ENCODE data around the gene RAB31.

DNA sequence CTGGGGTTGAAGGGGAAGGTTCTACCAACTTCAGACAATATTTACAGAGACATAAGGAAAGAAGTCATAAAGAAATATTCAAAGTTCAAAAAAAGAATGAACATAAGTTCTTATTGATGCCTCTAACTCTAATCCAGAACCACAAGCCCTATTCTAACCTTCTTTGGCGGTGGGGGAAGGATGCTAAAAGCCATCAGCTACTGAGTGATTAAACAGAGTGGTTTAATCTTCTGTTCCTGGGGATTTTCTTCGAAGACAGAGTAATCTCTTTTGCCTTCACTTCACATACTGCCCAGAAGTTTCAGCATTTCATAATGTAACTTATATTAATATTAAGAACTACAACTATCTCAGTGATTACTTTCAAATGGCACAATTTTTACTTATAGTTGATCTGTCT, 126.5 kb downstream of the RAB31 start:
- TF ChIP-seq, protein P1, sequence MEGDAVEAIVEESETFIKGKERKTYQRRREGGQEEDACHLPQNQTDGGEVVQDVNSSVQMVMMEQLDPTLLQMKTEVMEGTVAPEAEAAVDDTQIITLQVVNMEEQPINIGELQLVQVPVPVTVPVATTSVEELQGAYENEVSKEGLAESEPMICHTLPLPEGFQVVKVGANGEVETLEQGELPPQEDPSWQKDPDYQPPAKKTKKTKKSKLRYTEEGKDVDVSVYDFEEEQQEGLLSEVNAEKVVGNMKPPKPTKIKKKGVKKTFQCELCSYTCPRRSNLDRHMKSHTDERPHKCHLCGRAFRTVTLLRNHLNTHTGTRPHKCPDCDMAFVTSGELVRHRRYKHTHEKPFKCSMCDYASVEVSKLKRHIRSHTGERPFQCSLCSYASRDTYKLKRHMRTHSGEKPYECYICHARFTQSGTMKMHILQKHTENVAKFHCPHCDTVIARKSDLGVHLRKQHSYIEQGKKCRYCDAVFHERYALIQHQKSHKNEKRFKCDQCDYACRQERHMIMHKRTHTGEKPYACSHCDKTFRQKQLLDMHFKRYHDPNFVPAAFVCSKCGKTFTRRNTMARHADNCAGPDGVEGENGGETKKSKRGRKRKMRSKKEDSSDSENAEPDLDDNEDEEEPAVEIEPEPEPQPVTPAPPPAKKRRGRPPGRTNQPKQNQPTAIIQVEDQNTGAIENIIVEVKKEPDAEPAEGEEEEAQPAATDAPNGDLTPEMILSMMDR (IDR thresholded peaks at IDR 0.05; ENCODE audit: poor library complexity, severe bottlenecking), result no peak
- TF ChIP-seq POLR2AphosphoS5 (IDR thresholded peaks at IDR 0.05) (no peak), EZH2 (IDR thresholded peaks at IDR 0.05; ENCODE audit: borderline replicate concordance, insufficient read depth, low read length, poor library complexity, severe bottlenecking) (no peak), EP300 (conservative IDR thresholded peaks at IDR 0.05; ENCODE audit: poor library complexity, severe bottlenecking) (no peak), SMC3 (conservative IDR thresholded peaks at IDR 0.05; ENCODE audit: poor library complexity) (no peak), TAF1 (IDR thresholded peaks at IDR 0.05; ENCODE audit: low read depth) (no peak), MXI1 (conservative IDR thresholded peaks at IDR 0.05; ENCODE audit: poor library complexity, severe bottlenecking) (no peak), RAD21 (conservative IDR thresholded peaks at IDR 0.05) (no peak)

All from neural cell (in vitro differentiated cells).